AG04450 (cell line): Measurements from ENCODE around the gene FLACC1. TPM values are rescaled to one million over a fixed set of nuclear protein-coding genes. Genes with fewer than 3 reads are reported as not detected.

Experiments used
- CTCF ChIA-PET: fragments of 300-600, 350-600 bp; formaldehyde crosslinking; extraction: SDS; loops from one replicate; lab custom pipeline; 2022; ENCODE audit warnings: antibody characterized with exemption, inconsistent platforms; lab: Charles Lee
- POLR2A ChIA-PET: fragments of 350-600 bp; formaldehyde crosslinking; extraction: SDS; loops from one replicate; lab custom pipeline; 2021; ENCODE audit warnings: antibody characterized with exemption, inconsistent platforms; lab: Yijun Ruan, JAX
- DNase-seq: peaks from one replicate; pipeline ENCODE4 v3.0.0-alpha.2; 2011; ENCODE audit warnings: low read depth, low spot score
- H3K27ac ChIP-seq: one replicate; pipeline ENCODE4 v1.5.1; 2012; ENCODE audit warnings: low read depth, low read length, control low read depth
- H3K27me3 ChIP-seq: one replicate; pipeline ENCODE4 v1.6.0; 2012; ENCODE audit warnings: low read length; ENCODE audit not compliant: control insufficient read depth, insufficient read depth
- H3K4me3 ChIP-seq: 2 replicates; pipeline ENCODE4 v1.5.1; 2011; ENCODE audit warnings: mild to moderate bottlenecking, low read depth, low read length, control low read depth
- H3K9me3 ChIP-seq: 2 replicates; pipeline ENCODE4 v1.5.1; 2012; ENCODE audit warnings: low read length; ENCODE audit not compliant: control insufficient read depth, insufficient read depth
- polyA plus RNA-seq: library from polyadenylated mRNA; depleted of rRNA; stranded (reverse); fragments of >200 nt; gene quantifications from 2 replicates; pipeline ENCODE4 v1.2.3, GENCODE V29; 2011
- TF ChIP-seq, protein P1 (sequence below): IDR thresholded peaks from 2 replicates; pipeline ENCODE4 v1.5.1; 2011; ENCODE audit warnings: low read depth, low read length, control low read depth, inconsistent platforms

Gene FLACC1
- polyA plus RNA-seq, 1 experiment, result 1.1 TPM

DNA sequence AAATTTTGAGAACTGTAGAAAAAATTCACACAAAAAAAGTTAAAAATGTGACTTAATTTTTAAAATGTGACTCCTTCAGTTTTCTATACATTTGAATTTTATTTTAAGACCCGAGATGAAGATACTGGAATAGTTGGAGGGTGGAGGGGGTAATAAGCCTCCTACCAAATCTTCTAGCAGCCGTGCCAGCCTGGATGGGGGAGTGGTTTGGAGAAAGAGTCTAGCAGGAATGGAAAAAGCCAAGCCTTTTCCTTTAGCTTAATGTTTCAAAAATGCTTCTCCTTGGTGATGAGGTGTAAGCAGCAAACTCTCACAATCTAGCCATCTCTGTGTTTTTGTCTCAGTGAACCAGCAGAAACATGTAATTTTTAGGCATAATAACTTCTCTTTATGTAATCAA is 82.1 kb downstream of the FLACC1 start:
- ChIA-PET CTCF (no interaction called here), POLR2A (no interaction called here)
- Histone ChIP-seq H3K4me3 (no peak overlapping the region), H3K27me3 (no peaks in the 10 kb centered on the region), H3K9me3 (no peaks in the 10 kb centered on the region), H3K27ac (no peak overlapping the region)
- DNase-seq, result no peak
- TF ChIP-seq, protein P1, sequence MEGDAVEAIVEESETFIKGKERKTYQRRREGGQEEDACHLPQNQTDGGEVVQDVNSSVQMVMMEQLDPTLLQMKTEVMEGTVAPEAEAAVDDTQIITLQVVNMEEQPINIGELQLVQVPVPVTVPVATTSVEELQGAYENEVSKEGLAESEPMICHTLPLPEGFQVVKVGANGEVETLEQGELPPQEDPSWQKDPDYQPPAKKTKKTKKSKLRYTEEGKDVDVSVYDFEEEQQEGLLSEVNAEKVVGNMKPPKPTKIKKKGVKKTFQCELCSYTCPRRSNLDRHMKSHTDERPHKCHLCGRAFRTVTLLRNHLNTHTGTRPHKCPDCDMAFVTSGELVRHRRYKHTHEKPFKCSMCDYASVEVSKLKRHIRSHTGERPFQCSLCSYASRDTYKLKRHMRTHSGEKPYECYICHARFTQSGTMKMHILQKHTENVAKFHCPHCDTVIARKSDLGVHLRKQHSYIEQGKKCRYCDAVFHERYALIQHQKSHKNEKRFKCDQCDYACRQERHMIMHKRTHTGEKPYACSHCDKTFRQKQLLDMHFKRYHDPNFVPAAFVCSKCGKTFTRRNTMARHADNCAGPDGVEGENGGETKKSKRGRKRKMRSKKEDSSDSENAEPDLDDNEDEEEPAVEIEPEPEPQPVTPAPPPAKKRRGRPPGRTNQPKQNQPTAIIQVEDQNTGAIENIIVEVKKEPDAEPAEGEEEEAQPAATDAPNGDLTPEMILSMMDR, result no peak

DNA sequence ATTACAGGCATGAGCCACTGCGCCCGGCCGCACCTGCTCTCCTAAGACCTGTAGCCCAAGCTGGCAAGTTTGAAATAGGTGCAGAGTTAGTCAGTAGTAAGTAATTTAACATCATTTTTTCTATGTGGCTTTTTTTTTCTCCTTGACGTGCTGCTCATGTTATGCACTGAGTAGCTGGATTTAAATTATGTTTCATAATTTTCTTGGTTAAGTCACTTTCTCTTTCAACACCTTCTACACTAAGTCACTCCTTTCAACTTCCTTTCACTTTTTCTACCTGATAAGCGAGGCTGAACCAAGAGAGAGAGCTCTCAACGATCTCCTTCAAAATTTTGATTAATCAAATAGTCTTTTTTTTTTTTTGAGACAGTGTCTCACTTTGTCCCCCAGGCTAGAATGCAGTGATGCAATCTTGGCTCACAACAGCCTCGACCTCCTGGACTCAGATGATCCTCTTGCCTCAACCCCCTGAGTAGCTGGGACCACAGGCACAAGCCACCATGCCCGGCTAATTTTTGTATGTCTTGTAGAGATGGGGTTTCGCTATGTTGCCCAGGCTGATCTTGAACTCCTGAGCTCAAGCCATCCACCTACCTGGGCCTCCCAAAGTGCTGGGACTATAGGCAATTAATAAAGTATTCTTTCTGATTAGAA is 83.7 kb downstream of the FLACC1 start:
- H3K9me3 ChIP-seq, result no peaks in the 10 kb centered on the region
- TF ChIP-seq, protein P1, result no peak
- ChIA-PET POLR2A (no interaction called here), CTCF (interaction anchor here (1.2 kb wide), 1 partner anchor 41 kb away, joined by 3 read pairs; no protein-coding TSS in a partner anchor)
- no peak for DNase-seq
- no peak overlapping the region for H3K27ac ChIP-seq
- H3K27me3 ChIP-seq, result no peaks in the 10 kb centered on the region
- H3K4me3 ChIP-seq, result no peak overlapping the region

DNA sequence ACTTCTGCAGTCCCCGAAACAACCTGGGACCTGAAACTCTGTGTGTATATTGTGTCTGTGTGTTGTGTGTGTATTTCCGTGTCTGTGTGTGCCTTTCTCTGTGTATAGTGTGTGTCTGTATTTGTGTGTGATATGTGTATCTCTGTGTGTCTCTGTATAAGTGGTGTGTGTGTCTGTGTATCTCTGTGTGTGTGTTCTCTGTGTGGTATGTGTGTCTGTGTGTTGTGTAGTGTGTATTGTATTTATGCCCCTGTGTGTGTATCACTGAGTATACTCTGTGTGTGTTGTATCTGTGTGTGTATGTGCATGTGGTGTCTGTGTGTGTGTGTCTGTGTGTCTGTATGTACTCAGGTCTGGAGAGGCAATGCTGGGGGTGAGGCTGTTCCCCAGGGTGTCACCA is 85.2 kb downstream of the FLACC1 start:
- DNase-seq, result no peak
- Histone ChIP-seq H3K9me3 (no peaks in the 10 kb centered on the region), H3K27me3 (no peaks in the 10 kb centered on the region), H3K27ac (no peak overlapping the region), H3K4me3 (no peak overlapping the region)
- POLR2A ChIA-PET, result no interaction called here
- CTCF ChIA-PET, result no interaction called here
- TF ChIP-seq, protein P1, result no peak

DNA sequence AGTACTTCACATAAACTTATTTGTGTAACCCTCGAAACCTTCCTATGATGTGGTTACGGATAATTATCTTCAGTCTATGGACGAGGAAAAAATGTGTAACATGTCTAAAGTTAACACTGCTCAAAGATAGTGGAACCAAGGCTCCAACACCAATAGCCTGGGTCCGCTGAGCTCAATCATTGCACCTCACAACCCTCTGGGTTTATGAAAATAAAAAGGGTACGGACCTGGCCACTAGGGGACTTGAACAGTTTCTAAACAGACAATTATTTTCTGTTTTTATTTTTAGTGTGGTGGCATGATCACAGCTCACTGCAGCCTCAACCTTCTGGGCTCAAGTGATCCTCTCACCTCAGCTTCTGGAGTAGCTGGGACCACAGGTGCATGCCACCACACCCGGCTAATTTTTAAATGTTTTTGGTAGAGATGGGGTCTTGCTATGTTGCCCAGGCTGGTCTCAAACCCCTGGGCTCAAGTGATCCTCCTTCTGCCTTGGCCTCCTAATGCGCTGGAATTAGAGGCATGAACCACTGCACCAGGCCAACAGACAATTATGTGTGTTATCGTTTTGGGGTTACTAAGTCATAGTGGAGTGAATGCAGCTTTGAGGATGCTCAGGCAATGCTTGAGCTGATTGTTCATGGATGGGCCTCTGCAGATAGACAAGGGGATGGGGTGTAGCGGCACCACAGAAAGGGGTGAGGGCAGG is 86.7 kb downstream of the FLACC1 start:
- Histone ChIP-seq H3K9me3 (no peaks in the 10 kb centered on the region), H3K27me3 (no peaks in the 10 kb centered on the region), H3K4me3 (no peak overlapping the region), H3K27ac (no peak overlapping the region)
- ChIA-PET POLR2A (no interaction called here), CTCF (interaction anchor here (0.9 kb wide), 1 partner anchor 38 kb away, joined by 3 read pairs; no protein-coding TSS in a partner anchor)
- DNase-seq, result no peak
- TF ChIP-seq, protein P1, result no peak

DNA sequence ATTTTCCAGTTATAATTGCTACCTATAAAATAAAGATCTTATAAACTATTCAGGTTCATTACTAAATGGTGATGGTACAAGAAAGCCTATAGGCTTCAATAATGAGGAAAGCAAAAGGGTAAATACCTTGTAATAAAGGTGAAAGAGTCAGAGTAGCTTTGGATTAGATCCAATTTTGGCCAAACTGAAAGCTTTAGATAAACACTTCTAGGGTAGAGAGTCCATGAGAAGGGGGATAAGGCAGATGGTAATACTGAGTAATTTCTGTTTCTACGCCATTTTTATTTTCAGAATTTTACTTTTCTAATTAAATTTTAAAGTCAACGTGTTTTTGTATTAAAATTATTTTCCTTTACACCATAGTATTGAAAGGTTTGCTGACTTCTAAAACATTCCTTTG is 87.4 kb downstream of the FLACC1 start:
- TF ChIP-seq, protein P1, result no peak
- CTCF ChIA-PET, result interaction anchor here (0.9 kb wide), 1 partner anchor 37 kb away, joined by 3 read pairs; no protein-coding TSS in a partner anchor
- Histone ChIP-seq H3K4me3 (no peak overlapping the region), H3K27ac (no peak overlapping the region), H3K9me3 (no peaks in the 10 kb centered on the region), H3K27me3 (no peaks in the 10 kb centered on the region)
- POLR2A ChIA-PET, result no interaction called here
- DNase-seq, result no peak
